Embryonic facial prominence (tissue), 1 donor: ENCODE results near the gene USP24.

Experiments used
- DNase-seq: peaks from one replicate; pipeline ENCODE4 v3.0.0-alpha.2; 2016; ENCODE audit errors: extremely low spot score

USP24 gene

GRCh38 chr1:55067914-55068313 lies 147.2 kb downstream of the USP24 start:
- DNase-seq = no peak

GRCh38 chr1:55067022-55067778 lies 148.0 kb downstream of the USP24 start:
- DNase-seq = no peak

DNA sequence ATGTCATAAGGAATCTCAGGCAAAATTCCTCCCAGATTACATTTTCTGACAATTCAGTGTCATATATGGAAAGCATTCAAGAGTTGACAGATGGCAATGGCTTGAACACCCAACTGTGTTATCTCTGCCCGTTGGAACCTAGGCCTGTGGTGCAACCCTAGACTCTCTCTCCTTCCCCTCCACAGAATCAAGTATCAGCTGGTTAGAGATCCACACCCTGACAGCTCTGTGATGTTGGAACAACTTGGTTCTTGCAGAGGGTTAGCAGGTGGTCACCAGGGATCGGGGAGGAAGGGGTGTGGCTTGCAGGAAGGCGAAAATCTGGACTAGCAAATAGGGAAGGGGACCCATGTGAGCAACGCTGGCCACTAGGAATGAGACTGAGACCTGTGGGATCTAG lies 149.5 kb downstream of the USP24 start:
- no peak for DNase-seq

GRCh38 chr1:55064861-55065263 lies 150.3 kb downstream of the USP24 start:
- DNase-seq = no peak

DNA sequence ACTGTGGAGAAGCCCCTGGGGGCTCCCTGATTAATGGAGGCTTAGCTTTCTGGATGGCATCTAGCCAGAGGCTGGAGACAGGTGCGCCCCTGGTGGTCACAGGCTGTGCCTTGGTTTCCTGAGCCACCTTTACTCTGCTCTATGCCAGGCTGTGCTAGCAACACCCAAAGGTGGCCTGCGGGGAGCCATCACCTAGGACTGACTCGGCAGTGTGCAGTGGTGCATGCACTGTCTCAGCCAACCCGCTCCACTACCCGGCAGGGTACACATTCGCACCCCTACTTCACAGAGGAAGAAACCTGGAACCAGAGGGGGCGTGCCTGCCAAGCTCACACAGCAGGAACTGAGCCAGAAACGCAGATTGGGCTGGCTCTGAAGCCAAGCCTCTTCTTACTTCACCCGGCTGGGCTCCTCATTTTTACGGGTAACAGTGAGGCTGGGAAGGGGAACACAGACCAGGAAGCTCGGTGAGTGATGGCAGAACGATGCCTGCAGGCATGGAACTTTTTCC lies 151.0 kb downstream of the USP24 start:
- DNase-seq = no peak

GRCh38 chr1:55063577-55063942 lies 151.6 kb downstream of the USP24 start:
- DNase-seq = no peak

DNA sequence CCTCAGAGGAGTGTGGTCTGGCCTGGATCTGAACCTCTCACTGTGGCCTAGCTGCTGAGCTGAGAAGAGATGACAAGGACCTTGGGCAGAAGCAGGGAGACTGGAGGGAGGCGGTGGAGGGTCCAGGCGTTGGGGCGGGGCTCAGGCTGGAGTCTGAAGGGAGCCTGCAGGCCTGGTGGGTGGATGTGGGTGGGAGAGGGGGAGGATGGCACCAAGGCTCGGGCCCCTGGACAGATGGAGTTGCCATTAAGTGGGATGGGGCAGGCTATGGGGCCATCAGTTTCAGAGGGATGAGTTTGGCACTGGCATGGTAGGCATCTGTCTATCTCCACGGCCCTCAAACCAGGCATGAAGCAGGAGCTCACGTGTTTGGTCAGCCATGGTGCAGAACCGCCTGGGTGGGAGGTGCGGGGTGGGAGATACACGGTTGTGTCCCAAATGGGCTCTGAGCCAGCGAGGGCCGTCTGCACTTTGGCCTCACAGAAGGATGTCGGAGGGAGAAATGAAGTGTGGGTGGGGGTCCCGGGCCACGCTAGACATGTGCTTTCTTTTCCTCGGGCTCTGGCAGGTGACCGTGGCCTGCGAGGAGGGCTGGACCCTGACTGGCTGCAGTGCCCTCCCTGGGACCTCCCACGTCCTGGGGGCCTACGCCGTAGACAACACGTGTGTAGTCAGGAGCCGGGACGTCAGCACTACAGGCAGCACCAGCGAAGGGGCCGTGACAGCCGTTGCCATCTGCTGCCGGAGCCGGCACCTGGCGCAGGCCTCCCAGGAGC lies 152.2 kb downstream of the USP24 start:
- no peak for DNase-seq

DNA sequence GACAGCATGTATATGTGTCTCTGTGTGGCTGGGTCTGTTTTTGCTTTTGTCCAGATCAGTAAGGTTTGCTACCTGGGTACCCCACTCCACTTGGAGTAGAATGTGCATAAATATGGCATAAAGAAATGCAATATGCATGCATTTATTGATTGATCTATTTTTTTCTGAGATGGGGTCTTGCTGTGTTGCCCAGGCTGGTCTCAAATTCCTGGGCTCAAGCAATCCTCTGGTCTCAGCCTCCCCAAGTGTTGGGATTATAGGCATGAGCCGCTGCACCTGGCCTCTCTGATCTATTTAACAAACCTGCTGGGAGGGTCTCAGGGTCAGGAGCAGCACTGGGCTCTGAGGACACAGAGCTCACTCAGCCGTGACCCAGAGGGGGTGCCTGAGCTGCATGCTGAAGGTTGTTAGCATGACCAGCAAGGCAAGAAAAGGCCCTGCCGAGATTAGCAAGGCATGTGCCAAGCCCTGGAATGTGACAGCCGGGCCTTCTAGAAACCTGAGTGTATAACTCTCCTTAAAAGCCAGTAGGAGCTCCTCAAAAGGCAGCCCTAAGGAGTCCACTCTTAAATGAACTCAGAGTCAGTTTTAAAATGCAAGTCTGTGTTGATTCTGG lies 153.3 kb downstream of the USP24 start:
- DNase-seq = no peak

DNA sequence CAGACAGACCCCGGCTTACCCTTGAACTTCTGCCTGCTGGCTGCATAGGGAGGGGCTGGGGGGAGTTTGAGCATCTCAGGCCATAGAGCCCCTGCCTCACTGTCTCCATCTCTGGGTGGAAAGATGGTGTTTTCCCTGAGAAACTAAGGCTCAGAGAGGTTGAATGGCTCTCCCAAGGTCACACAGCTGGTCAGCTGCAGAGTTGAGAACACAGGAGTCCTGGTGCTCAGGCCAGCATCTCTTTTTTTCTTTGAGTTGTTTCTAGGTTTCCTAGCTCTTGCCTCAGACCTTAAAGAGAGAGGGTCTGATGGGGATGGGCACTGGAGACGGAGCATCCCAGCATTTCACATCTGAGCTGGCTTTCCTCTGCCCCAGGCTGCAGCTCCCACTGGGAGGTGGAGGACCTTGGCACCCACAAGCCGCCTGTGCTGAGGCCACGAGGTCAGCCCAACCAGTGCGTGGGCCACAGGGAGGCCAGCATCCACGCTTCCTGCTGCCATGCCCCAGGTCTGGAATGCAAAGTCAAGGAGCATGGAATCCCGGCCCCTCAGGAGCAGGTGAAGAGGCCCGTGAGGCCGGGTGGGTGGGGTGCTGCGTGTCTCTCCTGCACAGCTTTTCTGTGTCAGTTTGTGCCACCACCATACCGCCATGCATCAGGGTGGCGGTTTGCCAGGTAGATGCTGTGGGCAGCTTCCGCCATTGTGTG lies 154.0 kb downstream of the USP24 start:
- DNase-seq = no peak

DNA sequence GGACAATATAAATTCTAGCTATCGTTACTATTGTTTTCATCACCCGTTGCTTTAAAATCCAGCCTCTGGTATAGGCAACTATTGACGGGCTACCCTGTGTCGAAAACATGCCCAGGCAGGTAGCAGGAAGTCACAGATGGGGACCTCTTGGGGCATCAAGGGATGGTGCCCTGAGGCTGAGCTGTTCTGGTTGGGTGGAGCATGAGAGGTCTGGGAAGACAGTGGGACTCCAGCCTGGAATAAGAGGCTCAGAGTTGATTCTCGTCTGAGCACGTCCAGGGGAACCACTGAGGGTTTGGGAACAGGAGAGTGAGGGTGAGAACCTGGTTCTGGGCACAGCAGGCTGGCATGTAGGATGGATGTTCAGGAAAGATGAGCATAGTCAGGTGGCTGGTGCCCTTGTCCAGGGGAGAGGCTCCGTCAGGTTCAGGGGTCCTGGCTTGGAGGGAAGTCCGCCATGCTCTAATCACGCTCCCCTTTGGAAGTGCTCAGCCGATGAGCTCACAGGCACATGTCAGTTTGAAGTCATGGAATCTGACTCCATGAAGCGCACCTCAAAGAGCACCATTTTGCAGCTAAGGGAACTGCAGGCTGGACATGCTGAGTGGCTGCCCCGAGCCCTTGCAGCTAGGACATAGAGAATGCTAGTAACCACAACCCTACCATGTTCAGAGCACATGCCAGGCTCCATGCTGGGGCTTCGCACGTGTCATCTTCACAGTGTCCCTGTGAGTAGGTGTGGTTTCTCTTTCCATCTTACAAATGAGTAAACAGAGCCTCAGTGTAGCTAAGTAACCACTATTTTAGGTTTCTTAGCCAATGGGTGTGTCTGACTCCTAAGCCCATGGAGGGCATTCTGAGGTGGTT lies 154.8 kb downstream of the USP24 start:
- no peak for DNase-seq

DNA sequence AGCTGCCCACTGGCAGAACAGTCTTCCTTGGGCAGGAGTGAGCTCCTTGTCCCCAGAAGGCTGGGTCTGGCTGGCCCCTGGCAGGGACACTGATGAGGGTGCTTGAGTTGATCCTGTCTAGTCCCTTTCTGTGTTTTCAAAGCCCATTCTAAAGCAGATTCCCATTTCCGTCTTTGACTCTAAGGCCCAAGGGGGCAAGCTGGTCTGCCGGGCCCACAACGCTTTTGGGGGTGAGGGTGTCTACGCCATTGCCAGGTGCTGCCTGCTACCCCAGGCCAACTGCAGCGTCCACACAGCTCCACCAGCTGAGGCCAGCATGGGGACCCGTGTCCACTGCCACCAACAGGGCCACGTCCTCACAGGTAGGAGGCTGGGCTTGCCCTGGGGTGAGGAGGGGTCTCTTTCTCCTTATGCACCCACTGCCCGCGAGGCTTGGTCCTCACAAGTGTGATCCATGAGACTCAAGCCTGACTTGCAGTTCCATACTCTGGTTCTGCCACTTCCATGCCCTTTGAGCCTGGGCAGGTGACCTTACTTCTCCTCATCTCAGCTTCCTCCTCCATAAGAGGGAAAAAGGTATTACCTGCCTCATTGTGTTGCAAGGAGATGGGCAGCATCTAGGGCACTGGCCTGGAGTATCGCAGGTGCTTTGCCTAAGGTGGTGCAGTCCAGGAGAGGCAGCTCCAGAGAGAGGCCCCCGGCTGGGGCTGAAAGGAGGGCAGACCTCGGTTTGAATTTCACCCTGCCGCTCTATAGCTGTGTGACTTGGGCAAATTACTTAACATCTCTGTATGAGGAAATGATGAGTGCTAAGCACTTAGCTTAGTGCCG lies 155.6 kb downstream of the USP24 start:
- DNase-seq = no peak

DNA sequence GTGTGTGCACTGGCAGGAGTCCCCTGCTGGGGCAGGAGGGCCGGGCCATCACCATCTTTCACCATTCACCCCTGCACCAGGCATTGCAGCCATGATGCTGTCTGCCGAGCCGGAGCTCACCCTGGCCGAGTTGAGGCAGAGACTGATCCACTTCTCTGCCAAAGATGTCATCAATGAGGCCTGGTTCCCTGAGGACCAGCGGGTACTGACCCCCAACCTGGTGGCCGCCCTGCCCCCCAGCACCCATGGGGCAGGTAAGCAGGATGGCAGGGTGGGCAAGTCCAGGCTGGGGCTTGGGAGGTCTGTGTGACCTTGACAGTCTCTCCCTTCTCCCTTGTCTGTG lies 157.2 kb downstream of the USP24 start:
- DNase-seq = no peak

DNA sequence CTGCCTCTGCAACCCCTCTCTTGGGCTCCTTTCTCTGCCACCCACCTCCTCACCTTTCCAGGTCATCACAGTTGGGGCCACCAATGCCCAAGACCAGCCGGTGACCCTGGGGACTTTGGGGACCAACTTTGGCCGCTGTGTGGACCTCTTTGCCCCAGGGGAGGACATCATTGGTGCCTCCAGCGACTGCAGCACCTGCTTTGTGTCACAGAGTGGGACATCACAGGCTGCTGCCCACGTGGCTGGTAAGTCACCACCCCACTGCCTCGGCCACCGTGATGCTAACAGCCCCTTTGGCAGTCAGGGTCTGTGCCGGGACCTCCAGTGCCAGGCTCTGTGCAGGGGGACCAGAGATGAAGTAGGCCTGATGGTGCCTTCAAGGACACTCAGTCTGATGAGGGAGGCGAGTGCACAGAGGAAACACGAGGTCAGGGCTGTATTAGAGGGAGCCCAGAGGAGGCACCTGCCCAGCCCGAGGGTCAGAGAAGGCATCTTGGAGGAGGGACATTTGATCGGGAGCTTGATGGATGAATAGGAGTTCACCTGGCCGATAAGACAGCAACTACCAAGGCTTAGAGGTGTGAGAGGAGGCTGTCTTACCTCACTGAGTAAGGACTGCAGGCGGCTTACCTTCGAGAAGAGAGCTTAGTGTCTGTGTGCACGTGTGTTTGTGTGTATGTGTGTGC lies 157.8 kb downstream of the USP24 start:
- DNase-seq = no peak

DNA sequence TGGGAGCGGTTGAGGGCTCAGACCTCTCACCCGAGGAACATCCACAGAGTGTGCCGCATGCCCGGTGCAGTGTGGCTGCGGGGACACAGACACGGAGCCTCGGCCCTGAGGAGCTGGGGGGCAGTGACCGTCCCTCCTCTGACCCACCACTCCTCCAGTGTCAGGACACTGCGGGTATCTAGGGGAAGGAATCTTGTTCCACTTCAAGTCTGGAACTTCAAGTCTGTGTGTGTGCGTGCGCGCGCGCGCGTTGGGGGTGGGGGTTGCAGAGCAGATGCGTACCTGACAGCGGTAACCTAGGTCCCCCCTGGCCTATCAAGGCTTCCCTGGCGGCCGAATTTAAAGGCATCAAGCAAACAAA lies 158.6 kb downstream of the USP24 start:
- DNase-seq = no peak

- no peak for DNase-seq
These were observed 159.1 kb downstream of the USP24 start for GRCh38 chr1:55055951-55056631.

- DNase-seq = no peak
These were observed 159.9 kb downstream of the USP24 start for GRCh38 chr1:55055084-55055882.

- DNase-seq = no peak
These were observed 160.8 kb downstream of the USP24 start for GRCh38 chr1:55054396-55054795.

GRCh38 chr1:55053265-55053954 lies 161.8 kb downstream of the USP24 start:
- DNase-seq = no peak
